ENCODE results near the gene REEP1.
"Not testable (repeated sequence)": the region's sequence is repeated elsewhere in the genome, so short reads cannot be mapped to it uniquely, and the experiment has no call there.

Gene REEP1

DNA sequence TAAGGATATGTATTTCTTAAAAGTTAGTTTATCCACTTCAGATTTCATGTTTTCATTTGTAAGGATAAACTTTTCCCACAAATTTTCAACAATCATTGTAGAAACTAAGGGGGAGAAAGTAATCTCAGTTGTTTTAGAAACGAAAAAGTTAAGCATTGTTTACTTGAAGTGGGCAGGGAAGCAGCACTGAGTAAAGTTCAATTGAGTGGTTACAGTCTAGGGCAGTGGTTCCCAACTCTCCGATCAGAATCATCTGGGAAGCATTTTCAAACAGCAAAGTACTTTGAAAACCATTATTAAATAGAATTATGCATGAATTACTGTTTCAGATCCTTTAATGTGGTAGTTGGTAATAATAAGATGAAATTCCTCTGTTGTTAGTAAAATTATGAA, 125.6 kb downstream of the REEP1 start:
- TF ChIP-seq, protein P1, sequence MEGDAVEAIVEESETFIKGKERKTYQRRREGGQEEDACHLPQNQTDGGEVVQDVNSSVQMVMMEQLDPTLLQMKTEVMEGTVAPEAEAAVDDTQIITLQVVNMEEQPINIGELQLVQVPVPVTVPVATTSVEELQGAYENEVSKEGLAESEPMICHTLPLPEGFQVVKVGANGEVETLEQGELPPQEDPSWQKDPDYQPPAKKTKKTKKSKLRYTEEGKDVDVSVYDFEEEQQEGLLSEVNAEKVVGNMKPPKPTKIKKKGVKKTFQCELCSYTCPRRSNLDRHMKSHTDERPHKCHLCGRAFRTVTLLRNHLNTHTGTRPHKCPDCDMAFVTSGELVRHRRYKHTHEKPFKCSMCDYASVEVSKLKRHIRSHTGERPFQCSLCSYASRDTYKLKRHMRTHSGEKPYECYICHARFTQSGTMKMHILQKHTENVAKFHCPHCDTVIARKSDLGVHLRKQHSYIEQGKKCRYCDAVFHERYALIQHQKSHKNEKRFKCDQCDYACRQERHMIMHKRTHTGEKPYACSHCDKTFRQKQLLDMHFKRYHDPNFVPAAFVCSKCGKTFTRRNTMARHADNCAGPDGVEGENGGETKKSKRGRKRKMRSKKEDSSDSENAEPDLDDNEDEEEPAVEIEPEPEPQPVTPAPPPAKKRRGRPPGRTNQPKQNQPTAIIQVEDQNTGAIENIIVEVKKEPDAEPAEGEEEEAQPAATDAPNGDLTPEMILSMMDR (conservative IDR thresholded peaks at IDR 0.05), result no peak
- no peak overlapping the region for H3K27ac ChIP-seq

DNA sequence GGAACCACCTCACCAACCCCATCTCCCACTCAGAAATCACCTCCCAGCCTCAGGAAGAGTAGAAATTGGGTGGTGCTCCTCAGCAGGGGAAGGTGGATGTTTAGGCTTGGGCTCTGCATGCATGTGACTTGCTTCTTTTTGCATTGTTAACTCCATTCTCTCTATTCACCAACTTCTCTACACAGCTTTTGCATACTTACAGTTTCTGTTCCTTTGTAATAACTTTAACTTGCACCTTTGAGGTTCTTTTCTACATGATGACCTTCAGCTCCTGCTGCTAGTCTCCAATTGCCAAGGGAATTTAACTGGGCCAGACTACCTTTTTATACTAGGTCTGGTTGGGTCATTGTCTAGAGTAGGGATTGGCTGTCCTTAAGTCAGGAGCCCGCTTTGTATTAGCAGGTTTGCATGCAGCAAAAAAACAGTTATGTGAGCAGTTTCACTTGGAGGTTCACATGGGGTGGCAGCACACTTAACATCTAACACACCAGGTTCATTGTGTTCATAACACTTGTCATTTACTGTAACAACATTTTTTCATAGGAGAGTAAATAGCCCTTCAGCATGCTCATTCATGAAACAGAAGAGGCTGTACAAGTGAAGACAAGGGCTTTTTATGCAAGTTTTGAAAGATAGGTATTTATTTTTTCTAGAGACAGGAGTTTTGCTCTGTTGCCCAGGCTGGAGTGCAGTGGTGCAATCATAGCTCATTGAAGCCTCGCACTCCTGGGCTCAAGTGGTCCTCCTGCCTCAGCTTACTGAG, 126.2 kb downstream of the REEP1 start:
- TF ChIP-seq, protein P1 (conservative IDR thresholded peaks at IDR 0.05), result no peak
- no peak overlapping the region for H3K27ac ChIP-seq

DNA sequence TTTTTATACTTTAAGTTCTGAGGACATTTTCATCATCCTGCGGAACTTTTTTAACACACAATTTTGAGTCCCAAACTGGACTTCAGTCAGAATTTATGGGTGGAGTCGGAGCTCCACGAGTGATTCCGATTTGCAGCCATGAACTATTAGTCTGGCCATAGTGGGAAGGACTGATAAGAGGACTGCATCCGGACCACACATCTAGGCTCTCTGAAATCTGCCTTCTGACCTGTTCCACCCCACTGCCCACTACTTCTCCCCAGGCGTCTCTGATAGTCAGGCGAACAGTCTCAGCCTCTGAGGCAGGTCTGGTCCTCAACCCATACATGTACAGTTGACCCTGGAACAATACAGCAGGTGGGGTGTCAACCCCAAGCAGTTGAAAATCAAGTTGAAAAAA, 133.0 kb downstream of the REEP1 start:
- H3K27ac ChIP-seq, result no peak overlapping the region
- TF ChIP-seq, protein P1 (conservative IDR thresholded peaks at IDR 0.05), result no peak

DNA sequence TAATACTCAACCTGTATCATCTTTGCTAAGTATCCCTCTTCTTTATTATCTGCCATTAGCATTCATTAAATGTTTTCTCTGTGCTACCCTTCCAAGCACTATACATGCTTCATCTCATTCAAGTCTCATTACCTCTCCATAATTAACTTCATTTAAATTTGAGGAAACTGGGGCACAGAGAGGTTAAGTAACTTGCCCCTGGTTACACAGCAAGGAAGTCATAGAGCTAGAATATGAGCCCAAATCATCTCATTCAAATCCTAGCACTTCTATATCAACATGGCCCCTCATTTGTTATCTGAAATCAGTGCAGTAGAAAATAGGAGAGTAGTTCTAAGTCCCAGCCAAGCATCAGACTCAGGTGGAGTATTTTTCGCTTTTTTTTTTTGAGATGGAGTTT, 133.8 kb downstream of the REEP1 start:
- TF ChIP-seq, protein P1 (conservative IDR thresholded peaks at IDR 0.05), result no peak
- no peak overlapping the region for H3K27ac ChIP-seq

DNA sequence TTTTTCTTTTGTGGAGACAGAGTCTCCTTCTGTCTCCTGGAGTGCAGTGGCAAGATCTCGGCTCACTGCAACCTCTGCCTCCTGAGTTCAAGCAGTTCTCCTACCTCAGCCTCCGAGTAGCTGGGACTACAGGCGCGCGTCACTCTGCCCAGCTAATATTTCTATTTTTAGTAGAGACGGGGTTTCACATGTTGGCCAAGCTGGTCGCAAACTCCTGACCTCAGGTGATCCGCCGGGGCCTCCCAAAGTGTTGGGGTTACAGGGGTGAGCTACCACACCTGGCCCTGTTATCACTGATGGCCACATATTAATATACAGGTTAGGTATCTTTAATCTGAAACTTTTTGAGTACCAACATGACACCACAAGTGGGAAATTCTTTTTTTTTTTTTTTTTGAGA, 134.7 kb downstream of the REEP1 start:
- TF ChIP-seq, protein P1 (conservative IDR thresholded peaks at IDR 0.05), result no peak
- no peak overlapping the region for H3K27ac ChIP-seq

DNA sequence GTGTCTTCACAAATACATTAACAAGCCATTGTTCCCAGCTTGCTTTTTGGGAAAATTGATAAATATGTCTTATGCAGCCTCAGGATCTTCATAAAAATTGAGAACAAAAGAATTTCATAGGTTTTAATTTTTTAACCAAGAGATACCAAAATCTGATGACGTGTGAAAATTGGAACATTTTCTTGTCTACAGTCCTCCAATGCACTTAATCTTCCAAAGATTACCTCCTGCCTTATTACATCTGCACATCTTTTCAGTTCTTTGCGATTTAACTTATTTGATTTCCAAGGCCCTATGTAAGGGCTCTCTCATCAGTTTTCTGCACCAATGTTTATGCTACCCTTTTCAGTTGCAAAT, 135.1 kb downstream of the REEP1 start:
- H3K27ac ChIP-seq, result no peak overlapping the region

DNA sequence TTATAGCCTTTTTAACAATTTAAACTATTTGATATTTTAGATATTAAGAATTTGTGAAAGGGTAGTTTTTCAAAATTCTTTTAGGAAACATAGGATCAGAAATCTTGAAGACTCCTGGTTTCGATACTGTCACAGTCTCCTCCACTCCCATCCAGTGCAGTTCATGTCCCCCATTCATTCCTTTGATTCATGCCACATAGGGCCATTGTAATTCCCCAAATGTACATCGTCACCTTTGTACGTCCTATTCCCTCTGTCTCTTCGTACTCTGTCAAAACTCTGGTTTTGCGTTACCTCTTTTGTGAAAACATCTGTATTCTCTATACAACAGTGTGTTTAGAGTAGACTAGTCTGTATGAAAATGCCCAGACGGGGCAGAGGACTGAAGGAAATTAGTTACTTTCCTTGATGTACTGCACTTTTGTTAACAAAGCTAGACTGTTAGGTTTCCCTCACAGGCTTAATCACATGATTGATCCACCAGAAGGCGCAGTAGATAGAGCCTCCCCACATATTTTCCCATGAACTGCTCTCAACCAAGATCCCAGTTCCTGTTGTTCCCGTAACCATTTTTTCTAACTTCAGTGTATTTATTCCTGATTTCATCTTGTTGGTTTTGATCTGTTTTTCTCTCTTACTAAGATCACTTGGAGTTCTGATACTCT, 135.6 kb downstream of the REEP1 start:
- no peak overlapping the region for H3K27ac ChIP-seq
- TF ChIP-seq, protein P1 (conservative IDR thresholded peaks at IDR 0.05), result peak; percentile 59

More for the DNA sequence above, 135.1 kb downstream of the REEP1 start:
- TF ChIP-seq, protein P1 (conservative IDR thresholded peaks at IDR 0.05), result peak; percentile 20; the same call in 1 of the 2 replicates

DNA sequence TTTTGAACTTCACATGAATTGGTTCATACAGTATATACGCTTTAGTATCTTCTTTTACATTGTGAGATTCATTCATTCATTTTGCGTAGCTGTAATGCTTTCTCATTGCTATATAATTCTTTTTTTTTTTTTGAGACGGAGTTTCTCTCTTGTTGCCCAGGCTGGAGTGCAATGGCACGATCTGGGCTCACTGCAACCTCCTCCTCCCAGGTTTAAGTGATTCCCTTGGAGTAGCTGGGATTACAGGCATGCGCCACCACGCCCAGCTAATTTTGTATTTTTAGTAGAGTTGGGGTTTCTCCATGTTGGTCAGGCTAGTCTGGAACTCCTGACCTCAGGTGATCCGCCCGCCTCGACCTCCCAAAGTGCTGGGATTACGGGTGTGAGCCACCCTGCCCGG, 136.9 kb downstream of the REEP1 start:
- not testable (repeated sequence) for H3K27ac ChIP-seq
